Thymus (tissue), 11 donors: ENCODE measurements around the gene C15orf40. TPM values are rescaled to one million over a fixed set of nuclear protein-coding genes. Genes with fewer than 3 reads are reported as not detected.

ENCODE experiments used
- DNase-seq, 9 donors: peaks; one replicate each; pipeline ENCODE4 v3.0.0-alpha.2; 2013; ENCODE audit warnings: low spot score in 9 of 9, low read depth in 6 of 9, missing footprints in 1 of 9
- H3K27ac ChIP-seq, 2 donors: one replicate each; pipeline ENCODE4 v1.5.1; 2013; ENCODE audit warnings: control low read depth in 1 of 2, low read depth in 1 of 2, low read length in 1 of 2, mild to moderate bottlenecking in 1 of 2, moderate library complexity in 1 of 2
- H3K27me3 ChIP-seq, 2 donors: one replicate each; pipeline ENCODE4 v1.5.1; 2013; ENCODE audit warnings: low read length in 1 of 2; ENCODE audit not compliant: control insufficient read depth in 2 of 2, insufficient read depth in 1 of 2
- H3K36me3 ChIP-seq, 2 donors: one replicate each; pipeline ENCODE4 v1.5.1; 2013; ENCODE audit warnings: low read length in 1 of 2, mild to moderate bottlenecking in 1 of 2, moderate library complexity in 1 of 2; ENCODE audit not compliant: control insufficient read depth in 2 of 2, insufficient read depth in 2 of 2
- H3K4me1 ChIP-seq, 2 donors: one replicate each; pipeline ENCODE4 v1.5.1; 2013; ENCODE audit warnings: low read length in 2 of 2; ENCODE audit not compliant: control insufficient read depth in 2 of 2, insufficient read depth in 2 of 2
- H3K4me3 ChIP-seq, 2 donors: one replicate each; pipeline ENCODE4 v1.5.1; 2013; ENCODE audit warnings: low read length in 2 of 2, control low read depth in 1 of 2, mild to moderate bottlenecking in 1 of 2
- H3K9me3 ChIP-seq, 2 donors: one replicate each; pipeline ENCODE4 v1.5.1; 2013; ENCODE audit warnings: low read length in 1 of 2, mild to moderate bottlenecking in 1 of 2; ENCODE audit not compliant: control insufficient read depth in 2 of 2, insufficient read depth in 1 of 2
- WGBS: extraction: QIAGEN DNeasy Blood & Tissue Kit; methylation state at CpG from one replicate; pipeline ENCODE4 v1.1.7; 2013; 5-methylcytosine and 5-hydroxymethylcytosine counted together
- polyA plus RNA-seq: library from polyadenylated mRNA; stranded (reverse); fragments of 200-250 nt; gene quantifications from one replicate; pipeline ENCODE4 v1.2.3, GENCODE V29; 2013
- total RNA-seq: library from RNA; stranded (reverse); fragments of 120-200 nt; gene quantifications from one replicate; pipeline ENCODE4 v1.2.4, GENCODE V29; 2013
- donor health status: healthy.

Gene C15orf40
- total and polyA plus RNA-seq, 2 donors = 19.6 to 19.7 TPM

DNA sequence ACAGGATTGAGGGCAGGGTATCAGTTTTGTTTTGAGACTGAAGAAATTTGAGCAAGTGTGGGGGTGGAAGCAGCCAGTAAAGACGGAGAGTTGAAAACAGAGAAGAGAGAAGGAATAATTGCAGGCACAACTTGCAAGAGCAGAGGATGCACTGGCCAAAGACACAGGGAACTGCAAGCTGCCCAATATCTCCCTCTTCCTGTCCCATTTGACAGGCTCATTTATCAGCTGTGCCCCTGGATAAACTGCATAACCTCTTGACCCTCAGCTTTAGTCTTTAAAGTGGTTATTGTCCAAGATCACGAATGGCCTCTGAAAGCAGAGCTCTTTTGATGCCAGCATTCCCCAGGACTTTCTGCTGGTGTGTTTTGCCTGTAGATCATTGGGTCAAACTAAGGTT, 30.5 kb downstream of the C15orf40 start:
- H3K36me3 ChIP-seq = no peaks in the 10 kb centered on the region
- WGBS = 90% methylated on average over 2 of the region's 2 CpGs
- no peak for DNase-seq

DNA sequence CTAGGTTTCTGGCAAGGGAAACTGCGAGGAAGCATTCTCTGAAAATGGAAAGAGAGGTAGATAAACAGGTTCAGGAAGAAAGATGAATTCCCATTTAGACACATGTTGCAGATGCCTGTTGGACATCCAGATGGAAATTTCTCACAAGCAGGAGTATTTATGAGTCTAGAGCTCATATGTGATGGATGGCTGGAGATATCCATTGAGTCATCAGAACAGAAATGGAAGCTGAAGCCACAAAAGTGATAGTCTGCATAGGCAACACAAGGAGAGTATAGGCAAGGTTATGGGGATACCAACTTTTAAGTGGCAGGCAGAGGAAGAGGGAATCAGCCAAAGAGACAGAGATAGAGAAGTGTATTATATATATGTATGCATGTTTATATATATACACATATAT, 31.7 kb downstream of the C15orf40 start:
- no peaks in the 10 kb centered on the region for H3K27me3 ChIP-seq
- no peak for DNase-seq
- H3K4me1 ChIP-seq = no peaks in the 10 kb centered on the region
- H3K4me3 ChIP-seq = no peak overlapping the region
- 94% methylated on average over 1 of the region's 1 CpG for whole genome bisulfite sequencing
- no peaks in the 10 kb centered on the region for H3K36me3 ChIP-seq
- H3K27ac ChIP-seq = no peak overlapping the region
- H3K9me3 ChIP-seq = no peaks in the 10 kb centered on the region

More for the DNA sequence above, 30.5 kb downstream of the C15orf40 start:
- no peaks in the 10 kb centered on the region for H3K9me3 ChIP-seq
- H3K4me3 ChIP-seq = no peak overlapping the region
- H3K27ac ChIP-seq = no peak overlapping the region
- H3K27me3 ChIP-seq = no peaks in the 10 kb centered on the region
- peaks cover 5 to 6% of the 10 kb centered on the region in 2 donors for H3K4me1 ChIP-seq

DNA sequence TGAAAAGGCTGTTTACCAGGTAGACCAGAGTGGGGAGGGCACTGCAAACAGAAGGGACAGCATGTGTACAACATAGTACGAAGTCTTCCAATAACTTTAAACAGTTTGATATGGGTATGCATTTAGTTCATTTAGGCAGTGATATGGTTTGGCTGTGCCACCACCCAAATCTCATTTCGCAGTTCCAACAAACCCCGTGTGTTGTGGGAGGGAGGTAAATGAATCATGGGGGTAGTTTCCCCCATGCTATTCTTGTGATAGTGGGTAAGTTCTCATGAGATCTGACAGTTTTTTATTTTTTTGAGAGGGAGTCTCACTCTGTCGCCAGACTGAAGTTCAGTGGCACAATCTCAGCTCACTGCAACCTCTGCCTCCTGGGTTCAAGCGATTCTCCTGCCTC, 33.0 kb downstream of the C15orf40 start:
- DNase-seq = no peak
- 96% methylated on average over 5 of the region's 5 CpGs for WGBS

DNA sequence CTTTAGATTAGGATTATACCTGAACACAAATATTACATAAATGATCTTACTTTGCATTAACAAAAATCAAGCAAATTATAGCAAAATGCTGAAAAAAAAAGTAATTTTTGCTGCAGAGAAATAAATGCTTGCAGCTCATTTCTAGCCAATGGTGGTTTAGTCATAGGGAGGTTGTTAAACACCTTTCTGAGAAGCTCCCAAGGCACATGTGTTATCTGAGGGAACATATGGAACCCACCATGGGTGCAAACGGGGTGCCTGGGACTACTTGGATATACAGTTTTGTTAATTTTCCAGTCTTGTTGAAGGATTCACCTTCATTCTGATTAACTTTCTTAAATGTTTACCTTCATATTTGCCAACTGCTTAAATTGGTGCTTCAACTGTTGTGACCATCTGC, 34.4 kb downstream of the C15orf40 start:
- no peaks in the 10 kb centered on the region for H3K9me3 ChIP-seq
- no peaks in the 10 kb centered on the region for H3K27me3 ChIP-seq
- H3K27ac ChIP-seq = no peak overlapping the region
- no peaks in the 10 kb centered on the region for H3K36me3 ChIP-seq
- DNase-seq = no peak
- 95% methylated on average over 1 of the region's 1 CpG for WGBS
- H3K4me1 ChIP-seq = no peaks in the 10 kb centered on the region
- no peak overlapping the region for H3K4me3 ChIP-seq

More for the DNA sequence above, 33.0 kb downstream of the C15orf40 start:
- H3K27ac ChIP-seq = no peak overlapping the region
- H3K9me3 ChIP-seq = no peaks in the 10 kb centered on the region
- no peak overlapping the region for H3K4me3 ChIP-seq
- no peaks in the 10 kb centered on the region for H3K4me1 ChIP-seq
- no peaks in the 10 kb centered on the region for H3K36me3 ChIP-seq
- H3K27me3 ChIP-seq = no peaks in the 10 kb centered on the region

DNA sequence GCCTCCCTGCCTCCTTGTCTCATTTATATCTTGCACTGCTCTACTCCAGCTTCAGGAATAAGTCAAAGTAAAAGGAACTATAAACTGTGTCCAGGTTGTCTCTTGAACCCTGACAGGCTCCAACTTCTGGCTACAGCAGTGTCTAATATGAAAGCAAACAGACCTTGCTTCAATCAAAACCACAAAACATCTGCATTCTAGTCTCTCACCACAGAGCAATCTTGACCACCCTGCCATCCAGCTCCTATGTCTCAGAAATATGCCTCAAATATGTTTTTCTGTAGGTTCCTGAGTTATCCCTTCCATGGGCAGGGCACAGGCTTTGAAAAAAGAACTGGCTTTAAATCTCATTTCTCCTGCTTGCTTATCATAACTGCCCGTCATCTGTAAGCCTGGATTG, 38.4 kb downstream of the C15orf40 start:
- 89% methylated on average over 1 of the region's 1 CpG for WGBS
- DNase-seq = no peak
- no peaks in the 10 kb centered on the region for H3K9me3 ChIP-seq
- no peak overlapping the region for H3K4me3 ChIP-seq
- no peaks in the 10 kb centered on the region for H3K36me3 ChIP-seq
- H3K4me1 ChIP-seq = no peaks in the 10 kb centered on the region
- no peaks in the 10 kb centered on the region for H3K27me3 ChIP-seq
- H3K27ac ChIP-seq = no peak overlapping the region

DNA sequence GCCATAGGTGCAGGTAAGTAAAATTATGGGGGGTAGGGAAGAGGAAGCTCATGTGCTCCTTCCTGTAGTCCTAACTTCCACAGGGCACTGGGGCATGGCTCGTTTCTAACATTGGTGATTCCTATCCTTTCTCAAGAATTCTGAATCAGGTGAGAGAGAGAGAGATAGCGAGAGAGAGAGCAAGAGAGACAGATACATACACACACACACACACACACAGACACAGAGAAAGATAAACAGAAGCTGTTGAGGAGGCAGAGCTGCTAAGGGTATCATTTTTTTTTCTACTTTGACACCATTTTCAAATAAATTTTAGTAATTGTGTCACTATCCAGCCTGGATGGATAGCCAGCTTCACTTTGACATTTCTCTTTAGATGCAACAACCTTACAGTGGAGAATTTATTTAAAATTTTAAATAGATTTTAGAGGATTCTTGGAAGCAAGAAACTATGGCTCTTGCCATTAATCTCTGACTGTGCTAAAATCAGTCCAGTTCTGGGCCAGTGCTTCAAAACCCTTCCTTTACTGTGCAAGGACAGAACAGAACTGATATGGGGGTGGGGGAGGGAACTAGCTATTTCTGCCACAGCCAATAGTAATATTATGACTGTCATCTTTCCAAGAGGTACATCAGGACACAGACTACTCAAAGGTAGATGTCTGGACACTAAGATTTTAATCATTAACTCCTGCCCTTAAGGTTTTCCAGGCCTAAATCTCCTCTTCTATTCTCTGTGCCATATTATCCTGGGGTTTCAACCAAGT, 40.0 kb downstream of the C15orf40 start:
- no peak for DNase-seq
- H3K4me3 ChIP-seq = no peak overlapping the region
- H3K9me3 ChIP-seq = no peaks in the 10 kb centered on the region
- 92% methylated on average over 2 of the region's 2 CpGs for WGBS
- no peaks in the 10 kb centered on the region for H3K4me1 ChIP-seq
- H3K27ac ChIP-seq = no peak overlapping the region
- no peaks in the 10 kb centered on the region for H3K36me3 ChIP-seq
- no peaks in the 10 kb centered on the region for H3K27me3 ChIP-seq

DNA sequence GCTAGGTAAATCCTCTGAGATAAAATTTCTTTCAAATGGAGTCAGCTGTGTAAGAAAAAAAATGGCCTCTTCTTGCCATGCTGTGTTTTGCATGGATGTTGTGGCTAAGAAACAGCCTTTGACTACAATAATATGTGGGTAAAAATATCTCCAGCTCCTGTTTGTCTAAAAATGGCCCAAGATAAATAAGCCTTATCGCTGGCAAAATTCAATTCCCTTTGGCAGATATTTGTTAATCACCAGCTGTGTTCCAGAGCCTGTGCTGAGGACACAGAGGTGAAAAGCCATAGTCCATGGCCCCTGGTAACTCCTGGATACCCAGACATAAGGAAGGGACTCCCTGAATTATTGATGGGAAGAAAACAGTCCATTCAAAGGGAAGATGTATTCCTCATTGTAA, 40.7 kb downstream of the C15orf40 start:
- Histone ChIP-seq H3K36me3 (no peaks in the 10 kb centered on the region), H3K4me1 (no peaks in the 10 kb centered on the region), H3K27me3 (no peaks in the 10 kb centered on the region), H3K9me3 (no peaks in the 10 kb centered on the region), H3K4me3 (no peak overlapping the region), H3K27ac (no peak overlapping the region)
- DNase-seq = no peak
- WGBS = 97% methylated on average over 1 of the region's 1 CpG

DNA sequence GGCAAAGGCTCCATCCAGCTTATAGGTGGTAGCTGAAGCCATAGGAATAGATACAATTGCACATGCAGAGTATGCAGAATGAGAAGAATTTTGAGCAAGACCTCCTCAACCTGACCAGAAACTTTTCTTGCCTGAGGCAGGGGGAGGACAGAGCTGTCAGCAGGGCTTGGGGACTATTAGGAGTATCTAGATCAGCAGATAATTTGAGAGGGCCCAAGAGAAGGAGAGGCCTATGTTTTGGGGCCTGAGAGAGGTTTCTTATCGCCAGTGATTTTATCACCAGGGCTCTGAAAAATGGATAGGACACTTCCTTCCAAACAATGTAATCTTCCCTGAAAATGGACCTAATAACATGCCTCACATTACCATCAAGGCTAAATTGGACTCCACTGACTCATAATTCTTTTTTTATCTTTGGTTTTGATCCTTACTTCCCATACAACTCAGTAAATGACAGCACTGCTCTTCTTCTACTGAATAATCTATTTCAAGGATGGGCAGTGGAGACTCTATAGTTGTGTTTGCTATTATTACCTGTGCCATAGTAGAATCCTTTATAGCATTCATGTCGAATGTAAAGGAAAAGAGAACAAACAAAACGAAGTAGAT, 41.3 kb downstream of the C15orf40 start:
- Histone ChIP-seq H3K4me3 (no peak overlapping the region), H3K27ac (no peak overlapping the region), H3K4me1 (no peaks in the 10 kb centered on the region), H3K9me3 (no peaks in the 10 kb centered on the region), H3K27me3 (no peaks in the 10 kb centered on the region), H3K36me3 (no peaks in the 10 kb centered on the region)
- 82% methylated on average over 3 of the region's 3 CpGs for WGBS
- no peak for DNase-seq

DNA sequence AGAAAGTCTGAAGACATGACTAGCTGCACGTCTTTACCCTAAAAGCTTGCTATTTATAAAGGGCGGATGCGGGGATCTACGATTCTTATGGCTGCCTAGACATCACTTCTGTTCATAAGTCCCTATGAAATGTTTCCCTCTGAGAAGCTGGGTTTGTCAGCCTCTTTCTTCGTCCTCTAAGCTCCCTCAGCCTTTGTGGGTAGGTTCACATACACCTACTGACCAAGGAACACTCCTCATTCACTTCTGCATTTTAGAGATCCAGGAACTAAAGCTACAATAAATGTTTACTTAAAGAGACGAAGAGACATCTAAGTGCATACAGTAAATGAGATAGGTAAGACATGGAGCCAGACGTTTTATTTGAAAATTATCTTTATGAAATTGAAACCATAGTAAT, 42.1 kb downstream of the C15orf40 start:
- H3K4me3 ChIP-seq = no peak overlapping the region
- H3K9me3 ChIP-seq = no peaks in the 10 kb centered on the region
- WGBS = 90% methylated on average over 7 of the region's 7 CpGs
- H3K4me1 ChIP-seq = no peaks in the 10 kb centered on the region
- no peak overlapping the region for H3K27ac ChIP-seq
- DNase-seq = no peak
- H3K27me3 ChIP-seq = no peaks in the 10 kb centered on the region
- no peaks in the 10 kb centered on the region for H3K36me3 ChIP-seq
